Measurements from ENCODE around the gene C2orf80.

Gene C2orf80

GRCh38 chr2:208228476-208228875, 38.6 kb upstream of the C2orf80 start:
- Histone ChIP-seq H3K27me3 (ENCODE audit: insufficient read depth, low read length) (no peaks in the 10 kb centered on the region; the same call in 1 of the 2 replicates), H3K27ac (ENCODE audit: low read depth, low read length, poor library complexity, severe bottlenecking) (no peak overlapping the region), H2AFZ (ENCODE audit: low read length) (no peak overlapping the region), H3K9ac (ENCODE audit: low read length) (no peak overlapping the region), H3F3A (ENCODE audit: insufficient read depth, low read length) (no peaks in the 10 kb centered on the region), H3K4me1 (ENCODE audit: insufficient read depth, low read length, severe bottlenecking) (no peaks in the 10 kb centered on the region), H3K36me3 (ENCODE audit: insufficient read depth, low read length) (no peaks in the 10 kb centered on the region), H3K79me2 (ENCODE audit: insufficient read depth, low read length) (no peaks in the 10 kb centered on the region), H3K9me2 (ENCODE audit: low read depth, low read length) (no peaks in the 10 kb centered on the region), H3K9me3 (ENCODE audit: low read length) (no peaks in the 10 kb centered on the region), H3K4me2 (ENCODE audit: low read length) (no peak overlapping the region), H3K4me3 (ENCODE audit: low read depth, low read length, poor library complexity, severe bottlenecking) (no peak overlapping the region), H4K20me1 (ENCODE audit: insufficient read depth, low read length) (no peaks in the 10 kb centered on the region)
- TF ChIP-seq EZH2 (IDR thresholded peaks at IDR 0.05; ENCODE audit: borderline replicate concordance, low read length) (no peak), CTCF (IDR thresholded peaks at IDR 0.05; ENCODE audit: low read length) (no peak)

GRCh38 chr2:208227581-208228232, 37.9 kb upstream of the C2orf80 start:
- no peaks in the 10 kb centered on the region; the same call in 1 of the 2 replicates for H3K27me3 ChIP-seq (ENCODE audit: insufficient read depth, low read length)
- H3K36me3 ChIP-seq (ENCODE audit: insufficient read depth, low read length), result no peaks in the 10 kb centered on the region
- H3K9me2 ChIP-seq (ENCODE audit: low read depth, low read length), result no peaks in the 10 kb centered on the region
- H3K79me2 ChIP-seq (ENCODE audit: insufficient read depth, low read length), result no peaks in the 10 kb centered on the region
- TF ChIP-seq CTCF (IDR thresholded peaks at IDR 0.05; ENCODE audit: low read length) (no peak), EZH2 (IDR thresholded peaks at IDR 0.05; ENCODE audit: borderline replicate concordance, low read length) (no peak)
- H3K9me3 ChIP-seq (ENCODE audit: low read length), result no peaks in the 10 kb centered on the region
- no peaks in the 10 kb centered on the region for H3K4me1 ChIP-seq (ENCODE audit: insufficient read depth, low read length, severe bottlenecking)
- H3K9ac ChIP-seq (ENCODE audit: low read length), result no peak overlapping the region
- no peak overlapping the region for H3K4me3 ChIP-seq (ENCODE audit: low read depth, low read length, poor library complexity, severe bottlenecking)
- no peak overlapping the region for H2AFZ ChIP-seq (ENCODE audit: low read length)
- H3F3A ChIP-seq (ENCODE audit: insufficient read depth, low read length), result no peaks in the 10 kb centered on the region
- no peaks in the 10 kb centered on the region for H4K20me1 ChIP-seq (ENCODE audit: insufficient read depth, low read length)
- no peak overlapping the region for H3K27ac ChIP-seq (ENCODE audit: low read depth, low read length, poor library complexity, severe bottlenecking)
- no peak overlapping the region for H3K4me2 ChIP-seq (ENCODE audit: low read length)

- no peaks in the 10 kb centered on the region for H3K79me2 ChIP-seq (ENCODE audit: insufficient read depth, low read length)
- H3K9me2 ChIP-seq (ENCODE audit: low read depth, low read length), result no peaks in the 10 kb centered on the region
- no peaks in the 10 kb centered on the region for H3K4me1 ChIP-seq (ENCODE audit: insufficient read depth, low read length, severe bottlenecking)
- H3K4me3 ChIP-seq (ENCODE audit: low read depth, low read length, poor library complexity, severe bottlenecking), result no peak overlapping the region
- no peak overlapping the region for H2AFZ ChIP-seq (ENCODE audit: low read length)
- H3K27ac ChIP-seq (ENCODE audit: low read depth, low read length, poor library complexity, severe bottlenecking), result no peak overlapping the region
- H4K20me1 ChIP-seq (ENCODE audit: insufficient read depth, low read length), result no peaks in the 10 kb centered on the region
- H3K9ac ChIP-seq (ENCODE audit: low read length), result no peak overlapping the region
- no peaks in the 10 kb centered on the region for H3K27me3 ChIP-seq (ENCODE audit: insufficient read depth, low read length)
- no peaks in the 10 kb centered on the region for H3K36me3 ChIP-seq (ENCODE audit: insufficient read depth, low read length)
- TF ChIP-seq EZH2 (IDR thresholded peaks at IDR 0.05; ENCODE audit: borderline replicate concordance, low read length), result no peak
- no peak for TF ChIP-seq CTCF (IDR thresholded peaks at IDR 0.05; ENCODE audit: low read length)
- H3K9me3 ChIP-seq (ENCODE audit: low read length), result no peaks in the 10 kb centered on the region
- no peaks in the 10 kb centered on the region for H3F3A ChIP-seq (ENCODE audit: insufficient read depth, low read length)
- no peak overlapping the region for H3K4me2 ChIP-seq (ENCODE audit: low read length)
Observed at GRCh38 chr2:208224802-208225201, 35.0 kb upstream of the C2orf80 start.

All from OCI-LY1 (cell line).